BE2C (cell line): Measurements from ENCODE around the gene TMEM95.
A peak's percentile ranks its signal among the peaks of the same experiment; 100 is the strongest.

Experiments used
- DNase-seq: peaks from one replicate; pipeline ENCODE4 v3.0.0-alpha.2; 2020
- H3K27me3 ChIP-seq: fragments of 250-450 bp; sonication (Bioruptor Pico); 2 replicates; pipeline ENCODE4 v1.5.1; 2020; ENCODE audit warnings: mild to moderate bottlenecking
- H3K36me3 ChIP-seq: fragments of 250-450 bp; sonication (Bioruptor Pico); 2 replicates; pipeline ENCODE4 v1.5.1; 2020; ENCODE audit warnings: mild to moderate bottlenecking
- H3K4me1 ChIP-seq: fragments of 250-450 bp; sonication (Bioruptor Pico); 2 replicates; pipeline ENCODE4 v1.5.1; 2020
- H3K4me3 ChIP-seq: 2 replicates; pipeline ENCODE4 v1.5.1; 2011; ENCODE audit warnings: low read depth, low read length
- H3K9me3 ChIP-seq: fragments of 250-450 bp; sonication (Bioruptor Pico); 2 replicates; pipeline ENCODE4 v1.5.1; 2020
- TF ChIP-seq, protein P1 (sequence below): IDR thresholded peaks from 2 replicates; pipeline ENCODE4 v1.5.1; 2012; ENCODE audit warnings: mild to moderate bottlenecking, low read depth, low read length

The TMEM95 gene

GRCh38 chr17:7346761-7347614 lies 8.0 kb upstream of the TMEM95 start:
- no peaks in the 10 kb centered on the region for H3K36me3 ChIP-seq
- H3K9me3 ChIP-seq: no peaks in the 10 kb centered on the region
- no peak for DNase-seq
- TF ChIP-seq, protein P1, sequence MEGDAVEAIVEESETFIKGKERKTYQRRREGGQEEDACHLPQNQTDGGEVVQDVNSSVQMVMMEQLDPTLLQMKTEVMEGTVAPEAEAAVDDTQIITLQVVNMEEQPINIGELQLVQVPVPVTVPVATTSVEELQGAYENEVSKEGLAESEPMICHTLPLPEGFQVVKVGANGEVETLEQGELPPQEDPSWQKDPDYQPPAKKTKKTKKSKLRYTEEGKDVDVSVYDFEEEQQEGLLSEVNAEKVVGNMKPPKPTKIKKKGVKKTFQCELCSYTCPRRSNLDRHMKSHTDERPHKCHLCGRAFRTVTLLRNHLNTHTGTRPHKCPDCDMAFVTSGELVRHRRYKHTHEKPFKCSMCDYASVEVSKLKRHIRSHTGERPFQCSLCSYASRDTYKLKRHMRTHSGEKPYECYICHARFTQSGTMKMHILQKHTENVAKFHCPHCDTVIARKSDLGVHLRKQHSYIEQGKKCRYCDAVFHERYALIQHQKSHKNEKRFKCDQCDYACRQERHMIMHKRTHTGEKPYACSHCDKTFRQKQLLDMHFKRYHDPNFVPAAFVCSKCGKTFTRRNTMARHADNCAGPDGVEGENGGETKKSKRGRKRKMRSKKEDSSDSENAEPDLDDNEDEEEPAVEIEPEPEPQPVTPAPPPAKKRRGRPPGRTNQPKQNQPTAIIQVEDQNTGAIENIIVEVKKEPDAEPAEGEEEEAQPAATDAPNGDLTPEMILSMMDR: no peak
- no peaks in the 10 kb centered on the region; the same call in 1 of the 2 replicates for H3K27me3 ChIP-seq
- H3K4me3 ChIP-seq: no peak overlapping the region
- H3K4me1 ChIP-seq: 0 out of 2 replicates have a peak, but pooled peaks cover 2% of the 10 kb centered on the region

DNA sequence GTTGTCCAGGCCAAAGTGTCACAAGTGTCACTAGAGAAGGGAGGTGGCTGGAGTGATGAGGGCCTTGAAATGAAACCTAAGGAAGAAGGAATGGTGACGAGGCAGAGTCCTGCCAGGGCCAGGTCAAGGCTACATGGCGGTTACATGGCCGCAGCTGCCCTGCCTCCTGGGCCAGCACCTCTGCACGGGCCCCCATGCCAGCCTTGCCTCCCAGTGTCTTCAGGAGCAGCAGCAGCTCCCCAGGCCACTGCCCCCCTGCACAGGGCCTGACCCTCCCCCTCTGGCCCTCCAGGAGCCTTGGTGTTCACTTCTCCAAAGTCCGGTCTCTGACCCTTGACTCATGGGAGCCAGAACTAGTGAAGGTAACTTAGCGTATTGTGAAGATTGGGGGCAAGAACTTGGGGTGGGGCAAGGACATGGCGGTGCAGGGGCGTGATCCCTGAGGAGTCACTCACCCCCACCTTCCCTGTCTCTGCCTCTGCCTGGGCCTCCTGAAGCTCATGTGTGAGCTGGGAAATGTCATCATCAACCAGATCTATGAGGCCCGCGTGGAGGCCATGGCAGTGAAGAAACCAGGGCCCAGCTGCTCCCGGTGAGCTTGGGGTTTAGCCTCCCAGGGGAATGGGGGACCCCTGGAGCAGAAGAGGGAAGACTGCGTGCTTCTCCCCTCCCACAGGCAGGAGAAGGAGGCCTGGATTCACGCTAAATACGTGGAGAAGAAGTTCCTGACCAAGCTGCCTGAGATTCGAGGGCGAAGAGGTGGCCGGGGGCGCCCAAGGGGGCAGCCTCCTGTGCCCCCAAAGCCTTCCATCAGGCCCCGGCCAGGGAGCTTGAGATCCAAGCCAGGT lies 7.1 kb upstream of the TMEM95 start:
- no peak for DNase-seq
- Histone ChIP-seq H3K4me1 (0 out of 2 replicates have a peak, but pooled peaks cover 2% of the 10 kb centered on the region), H3K27me3 (no peaks in the 10 kb centered on the region), H3K4me3 (no peak overlapping the region), H3K9me3 (no peaks in the 10 kb centered on the region), H3K36me3 (no peaks in the 10 kb centered on the region)
- TF ChIP-seq, protein P1: no peak

DNA sequence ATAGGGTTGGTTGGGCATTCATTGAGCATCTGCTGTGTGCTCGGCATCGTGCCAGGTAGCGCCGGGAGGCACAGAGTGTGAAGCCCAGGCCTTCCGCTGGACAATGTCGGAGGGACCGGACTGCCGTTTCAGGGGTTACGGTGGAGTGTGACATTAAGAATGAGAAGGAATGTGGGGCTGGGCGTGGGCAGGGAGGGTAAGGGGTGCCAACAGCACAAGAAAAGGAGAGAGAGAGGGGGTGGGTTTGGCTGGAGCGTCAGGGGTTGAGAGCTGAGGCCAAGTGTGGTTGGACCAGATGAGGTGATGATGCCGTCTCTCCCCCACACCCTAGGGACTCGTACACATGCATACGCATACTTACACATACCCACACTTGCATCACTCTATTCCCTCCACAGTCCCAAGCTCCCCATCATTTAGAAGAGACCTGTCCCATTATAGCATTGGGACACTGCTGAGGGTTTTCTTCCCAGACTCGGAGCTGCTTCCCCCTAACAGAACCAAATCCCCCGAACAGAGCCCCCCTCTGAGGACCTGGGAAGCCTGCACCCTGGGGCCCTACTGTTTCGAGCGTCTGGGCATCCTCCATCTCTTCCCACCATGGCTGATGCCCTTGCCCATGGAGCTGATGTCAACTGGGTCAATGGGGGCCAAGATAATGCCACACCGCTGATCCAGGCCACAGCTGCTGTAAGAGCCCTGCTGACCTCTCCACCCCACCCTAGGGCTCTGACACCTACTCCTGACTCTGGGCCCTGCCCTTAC lies 6.3 kb upstream of the TMEM95 start:
- H3K9me3 ChIP-seq: no peaks in the 10 kb centered on the region
- TF ChIP-seq, protein P1: no peak
- no peak for DNase-seq
- no peak overlapping the region for H3K4me3 ChIP-seq
- H3K27me3 ChIP-seq: no peaks in the 10 kb centered on the region
- H3K4me1 ChIP-seq: 0 out of 2 replicates have a peak, but pooled peaks cover 2% of the 10 kb centered on the region
- H3K36me3 ChIP-seq: no peaks in the 10 kb centered on the region

DNA sequence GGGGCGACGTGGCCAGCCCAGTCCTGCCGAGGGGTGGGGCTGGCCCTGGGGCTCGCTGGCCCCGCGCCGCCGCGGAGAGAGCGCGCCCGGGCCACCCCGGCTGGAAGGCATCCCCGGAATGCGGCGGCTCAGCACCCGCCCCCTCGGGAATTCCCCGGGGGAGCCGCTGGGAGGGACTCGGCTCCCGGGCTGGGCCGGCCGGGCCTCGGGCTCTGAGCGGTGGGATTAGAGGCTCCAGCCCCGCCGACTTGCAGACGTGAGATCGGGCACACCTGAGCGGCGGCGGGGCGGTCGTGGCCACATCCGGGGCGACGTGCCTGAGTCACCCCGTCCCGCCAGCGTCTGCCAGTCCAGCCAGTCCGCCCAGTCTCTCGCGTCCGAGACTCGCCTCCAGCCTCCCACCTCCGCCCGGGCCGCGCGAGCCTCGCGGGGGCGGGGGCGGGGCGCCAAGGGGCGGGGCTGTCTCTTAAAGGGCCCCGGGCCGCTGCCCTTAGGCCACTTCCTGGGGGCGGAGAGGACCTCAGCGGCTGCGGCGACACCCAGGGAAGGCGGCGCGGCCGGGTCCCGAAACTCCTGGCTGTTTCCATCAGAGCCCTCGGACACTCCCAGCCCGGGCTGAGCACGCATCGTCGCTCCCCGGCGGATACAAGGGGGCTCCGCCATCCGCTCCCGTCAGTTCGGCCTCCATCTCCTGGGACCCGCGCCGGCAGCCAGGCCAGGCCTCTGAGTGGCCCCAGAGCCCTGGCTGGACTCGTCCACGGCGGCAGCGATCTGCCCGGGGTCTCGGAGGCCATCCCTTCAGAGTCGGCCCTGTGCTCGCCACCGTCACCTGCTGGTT lies 3.1 kb upstream of the TMEM95 start, which contains the start of gene KCTD11:
TSS of gene KCTD11 (plus strand) at position 498 of the 838 bp plus-strand sequence.
- no peaks in the 10 kb centered on the region for H3K36me3 ChIP-seq
- TF ChIP-seq, protein P1: peak; percentile 30; the same call in 1 of the 2 replicates
- DNase-seq: peak; percentile 58
- 0 out of 2 replicates have a peak, but pooled peaks cover 2% of the 10 kb centered on the region for H3K4me1 ChIP-seq
- H3K9me3 ChIP-seq: no peaks in the 10 kb centered on the region
- H3K4me3 ChIP-seq: peak within 1 kb of the TSS; percentile 54
- H3K27me3 ChIP-seq: no peaks in the 10 kb centered on the region

DNA sequence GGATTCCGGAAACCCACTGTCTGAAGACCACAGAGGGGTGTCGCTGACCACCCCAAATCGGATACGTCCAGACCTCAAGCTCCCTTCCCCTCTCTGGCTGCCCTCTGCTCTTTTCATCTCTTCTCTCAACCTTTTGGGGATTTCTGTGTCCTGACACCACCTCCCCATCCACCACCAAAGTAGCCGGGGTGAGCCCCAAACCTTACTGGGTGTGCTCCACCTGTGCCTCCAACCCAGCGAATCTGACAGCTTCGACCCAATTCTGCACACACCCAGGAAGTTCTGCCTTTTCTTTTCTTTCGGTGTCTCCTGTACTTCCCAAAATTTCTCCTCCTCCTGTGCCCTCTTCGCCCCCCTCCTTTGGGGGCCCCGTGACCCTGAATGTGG lies 2.5 kb upstream of the TMEM95 start:
- Histone ChIP-seq H3K36me3 (no peaks in the 10 kb centered on the region), H3K9me3 (no peaks in the 10 kb centered on the region)
- TF ChIP-seq, protein P1: no peak; the same call in 1 of the 2 replicates

More for the DNA sequence above, 2.5 kb upstream of the TMEM95 start:
- Histone ChIP-seq H3K4me1 (0 out of 2 replicates have a peak, but pooled peaks cover 2% of the 10 kb centered on the region), H3K27me3 (no peaks in the 10 kb centered on the region), H3K4me3 (peak overlapping the region; percentile 54)
- DNase-seq: no peak
